ENCODE measurements around the gene FLNB. TPM values are rescaled to one million over a fixed set of nuclear protein-coding genes. Genes with fewer than 3 reads are reported as not detected.
A peak's percentile ranks its signal among the peaks of the same experiment; 100 is the strongest.

The FLNB gene
- total and polyA plus RNA-seq, 10 of the 15 experiments (the other 5 are each of a cell fraction or from before 2014, with no cell fraction given), result 13.6 to 51.8 (median 26.4) TPM

DNA sequence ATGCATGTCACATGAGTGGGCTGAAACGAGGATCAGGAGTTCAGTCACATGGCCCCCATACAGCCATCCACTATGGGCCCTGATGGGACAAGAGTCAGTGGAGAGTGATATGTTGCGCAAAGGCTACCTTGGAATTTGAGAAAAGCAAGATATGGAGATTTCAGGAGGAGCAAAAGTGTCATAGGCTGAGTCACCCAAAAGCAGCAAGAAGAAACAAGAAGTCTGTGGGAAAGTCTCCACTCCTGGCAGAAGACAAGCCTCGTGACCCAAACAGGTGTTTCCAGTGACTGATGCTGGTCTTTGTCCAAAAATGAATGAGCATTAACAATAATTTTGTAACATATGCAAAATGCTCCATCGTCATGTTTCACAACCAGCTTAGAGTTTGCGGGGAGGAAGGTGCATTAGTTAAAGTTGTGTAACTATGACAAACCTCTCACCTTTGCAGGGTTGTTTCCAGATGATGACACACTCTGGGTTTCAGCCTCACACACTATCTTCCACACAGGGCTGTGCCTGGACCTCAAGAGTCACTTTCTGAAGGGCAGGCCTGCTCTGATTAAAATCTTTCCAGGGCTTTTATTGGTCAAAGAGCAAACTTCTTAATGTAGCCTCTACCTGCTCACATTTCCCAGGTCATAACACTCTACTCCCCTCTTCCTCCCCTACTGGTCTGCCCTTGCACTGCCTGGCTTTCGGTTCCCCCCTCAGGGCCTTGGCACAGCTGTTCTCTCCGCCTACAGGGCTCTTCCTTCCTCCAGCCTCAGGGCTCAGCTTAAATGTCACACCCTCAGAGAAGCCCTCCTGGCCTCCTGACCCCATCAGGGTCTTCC, 206.5 kb downstream of the FLNB start (continued):
- TF ChIP-seq E2F8 (IDR thresholded peaks at IDR 0.05; ENCODE audit: low read depth, partially characterized antibody), result no peak
- TF ChIP-seq POLR2A (IDR thresholded peaks at IDR 0.05; ENCODE audit: low read depth, low read length), result no peak
- TF ChIP-seq, protein P1, sequence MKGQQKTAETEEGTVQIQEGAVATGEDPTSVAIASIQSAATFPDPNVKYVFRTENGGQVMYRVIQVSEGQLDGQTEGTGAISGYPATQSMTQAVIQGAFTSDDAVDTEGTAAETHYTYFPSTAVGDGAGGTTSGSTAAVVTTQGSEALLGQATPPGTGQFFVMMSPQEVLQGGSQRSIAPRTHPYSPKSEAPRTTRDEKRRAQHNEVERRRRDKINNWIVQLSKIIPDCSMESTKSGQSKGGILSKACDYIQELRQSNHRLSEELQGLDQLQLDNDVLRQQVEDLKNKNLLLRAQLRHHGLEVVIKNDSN (IDR thresholded peaks at IDR 0.05; ENCODE audit: borderline replicate concordance, extremely low read length, insufficient read depth, low read depth, low read length), result peak; percentile 52
- TF ChIP-seq NFYA (IDR thresholded peaks at IDR 0.05; ENCODE audit: borderline replicate concordance, low read depth, low read length), result no peak
- TF ChIP-seq, protein P2, sequence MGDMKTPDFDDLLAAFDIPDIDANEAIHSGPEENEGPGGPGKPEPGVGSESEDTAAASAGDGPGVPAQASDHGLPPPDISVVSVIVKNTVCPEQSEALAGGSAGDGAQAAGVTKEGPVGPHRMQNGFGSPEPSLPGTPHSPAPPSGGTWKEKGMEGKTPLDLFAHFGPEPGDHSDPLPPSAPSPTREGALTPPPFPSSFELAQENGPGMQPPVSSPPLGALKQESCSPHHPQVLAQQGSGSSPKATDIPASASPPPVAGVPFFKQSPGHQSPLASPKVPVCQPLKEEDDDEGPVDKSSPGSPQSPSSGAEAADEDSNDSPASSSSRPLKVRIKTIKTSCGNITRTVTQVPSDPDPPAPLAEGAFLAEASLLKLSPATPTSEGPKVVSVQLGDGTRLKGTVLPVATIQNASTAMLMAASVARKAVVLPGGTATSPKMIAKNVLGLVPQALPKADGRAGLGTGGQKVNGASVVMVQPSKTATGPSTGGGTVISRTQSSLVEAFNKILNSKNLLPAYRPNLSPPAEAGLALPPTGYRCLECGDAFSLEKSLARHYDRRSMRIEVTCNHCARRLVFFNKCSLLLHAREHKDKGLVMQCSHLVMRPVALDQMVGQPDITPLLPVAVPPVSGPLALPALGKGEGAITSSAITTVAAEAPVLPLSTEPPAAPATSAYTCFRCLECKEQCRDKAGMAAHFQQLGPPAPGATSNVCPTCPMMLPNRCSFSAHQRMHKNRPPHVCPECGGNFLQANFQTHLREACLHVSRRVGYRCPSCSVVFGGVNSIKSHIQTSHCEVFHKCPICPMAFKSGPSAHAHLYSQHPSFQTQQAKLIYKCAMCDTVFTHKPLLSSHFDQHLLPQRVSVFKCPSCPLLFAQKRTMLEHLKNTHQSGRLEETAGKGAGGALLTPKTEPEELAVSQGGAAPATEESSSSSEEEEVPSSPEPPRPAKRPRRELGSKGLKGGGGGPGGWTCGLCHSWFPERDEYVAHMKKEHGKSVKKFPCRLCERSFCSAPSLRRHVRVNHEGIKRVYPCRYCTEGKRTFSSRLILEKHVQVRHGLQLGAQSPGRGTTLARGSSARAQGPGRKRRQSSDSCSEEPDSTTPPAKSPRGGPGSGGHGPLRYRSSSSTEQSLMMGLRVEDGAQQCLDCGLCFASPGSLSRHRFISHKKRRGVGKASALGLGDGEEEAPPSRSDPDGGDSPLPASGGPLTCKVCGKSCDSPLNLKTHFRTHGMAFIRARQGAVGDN (IDR thresholded peaks at IDR 0.05), result peak; percentile 91
- TF ChIP-seq SREBF1 (IDR thresholded peaks at IDR 0.05; ENCODE audit: low read length), result no peak
- no peak for TF ChIP-seq CHD4 (IDR thresholded peaks at IDR 0.05)
- TF ChIP-seq SMARCA5 (IDR thresholded peaks at IDR 0.05), result peak; percentile 82
- peak; percentile 52; the same call in 1 of the 2 replicates for TF ChIP-seq BMI1 (IDR thresholded peaks at IDR 0.05; ENCODE audit: borderline replicate concordance)
- 0 out of 2 replicates have a peak, but pooled peaks have one; percentile 30 for TF ChIP-seq BCL11A (IDR thresholded peaks at IDR 0.05; ENCODE audit: low read depth, low read length)
- TF ChIP-seq CHD1 (IDR thresholded peaks at IDR 0.05; ENCODE audit: low read depth, low read length), result no peak
- TF ChIP-seq, protein P3, sequence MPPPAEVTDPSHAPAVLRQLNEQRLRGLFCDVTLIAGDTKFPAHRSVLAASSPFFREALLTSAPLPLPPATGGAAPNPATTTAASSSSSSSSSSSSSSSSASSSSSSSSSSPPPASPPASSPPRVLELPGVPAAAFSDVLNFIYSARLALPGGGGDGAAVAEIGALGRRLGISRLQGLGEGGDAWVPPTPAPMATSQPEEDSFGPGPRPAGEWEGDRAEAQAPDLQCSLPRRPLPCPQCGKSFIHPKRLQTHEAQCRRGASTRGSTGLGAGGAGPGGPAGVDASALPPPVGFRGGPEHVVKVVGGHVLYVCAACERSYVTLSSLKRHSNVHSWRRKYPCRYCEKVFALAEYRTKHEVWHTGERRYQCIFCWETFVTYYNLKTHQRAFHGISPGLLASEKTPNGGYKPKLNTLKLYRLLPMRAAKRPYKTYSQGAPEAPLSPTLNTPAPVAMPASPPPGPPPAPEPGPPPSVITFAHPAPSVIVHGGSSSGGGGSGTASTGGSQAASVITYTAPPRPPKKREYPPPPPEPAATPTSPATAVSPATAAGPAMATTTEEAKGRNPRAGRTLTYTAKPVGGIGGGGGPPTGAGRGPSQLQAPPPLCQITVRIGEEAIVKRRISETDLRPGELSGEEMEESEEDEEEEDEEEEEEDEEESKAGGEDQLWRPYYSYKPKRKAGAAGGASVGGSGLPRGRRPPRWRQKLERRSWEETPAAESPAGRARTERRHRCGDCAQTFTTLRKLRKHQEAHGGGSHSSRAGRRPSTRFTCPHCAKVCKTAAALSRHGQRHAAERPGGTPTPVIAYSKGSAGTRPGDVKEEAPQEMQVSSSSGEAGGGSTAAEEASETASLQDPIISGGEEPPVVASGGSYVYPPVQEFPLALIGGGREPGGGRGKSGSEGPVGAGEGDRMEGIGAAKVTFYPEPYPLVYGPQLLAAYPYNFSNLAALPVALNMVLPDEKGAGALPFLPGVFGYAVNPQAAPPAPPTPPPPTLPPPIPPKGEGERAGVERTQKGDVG (CRISPR knock-in tag; IDR thresholded peaks at IDR 0.05), result no peak
- peak; percentile 79; the same call in 1 of the 2 replicates for TF ChIP-seq CREM (IDR thresholded peaks at IDR 0.05; ENCODE audit: low read depth)
- TF ChIP-seq CREB1 (IDR thresholded peaks at IDR 0.05; ENCODE audit: low read depth), result peak; percentile 80

Data from GM12878 (cell line).